ENCODE data around the gene RIMOC1. TPM values are rescaled to one million over a fixed set of nuclear protein-coding genes. Genes with fewer than 3 reads are reported as not detected.

Gene RIMOC1
- total and polyA plus RNA-seq, 10 of the 15 experiments (the other 5 are each of a cell fraction or from before 2014, with no cell fraction given) = 3.9 to 33.1 (median 16.0) TPM

GRCh38 chr5:41874512-41875060 is 29.6 kb upstream of the RIMOC1 start:
- Histone ChIP-seq H3K4me2 (ENCODE audit: control insufficient read depth, insufficient read depth) (no peak overlapping the region), H3K9me3 (replicated peaks; ENCODE audit: control insufficient read depth, insufficient read depth, low read length) (peaks cover 3% of the 10 kb centered on the region; the same call in 1 of the 3 replicates), H3K4me1 (ENCODE audit: control insufficient read depth, insufficient read depth, low read length) (peaks cover 6% of the 10 kb centered on the region; the same call in 1 of the 2 replicates), H3K27me3 (replicated peaks in 1 of 2; ENCODE audit: control insufficient read depth in 2 of 2, insufficient read depth in 2 of 2, low read length in 1 of 2) (no peaks in the 10 kb centered on the region), H4K20me1 (ENCODE audit: control insufficient read depth, insufficient read depth) (no peaks in the 10 kb centered on the region), H3K36me3 (ENCODE audit: control insufficient read depth in 2 of 2, insufficient read depth in 2 of 2, low read length in 1 of 2) (no peaks in the 10 kb centered on the region), H3K4me3 (no peak overlapping the region), H3K27ac (ENCODE audit: control insufficient read depth, insufficient read depth) (peak overlapping the region; percentile 53; the same call in 1 of the 2 replicates), H3K79me2 (ENCODE audit: control insufficient read depth, insufficient read depth, low read length) (peaks cover 9% of the 10 kb centered on the region), H2AFZ (ENCODE audit: control insufficient read depth, low read depth, low read length) (peak overlapping the region; percentile 39; the same call in 1 of the 2 replicates), H3K9ac (ENCODE audit: control insufficient read depth, insufficient read depth, low read length) (no peak overlapping the region)
- ChIA-PET CTCF (interaction anchor here (3.0 kb wide), 1 partner anchor 18 kb away, joined by 11 read pairs; no protein-coding TSS in a partner anchor), POLR2A (no interaction called here), RAD21 (ENCODE audit: unreplicated experiment) (interaction anchor here (0.5 to 1.4 kb wide), 2 partner anchors 49 to 183 kb away, joined by 3 to 4 read pairs; no protein-coding TSS in a partner anchor), SMC1A (ENCODE audit: uncharacterized antibody, unreplicated experiment) (interaction anchor here (0.8 to 1.4 kb wide), 6 partner anchors 9 to 799 kb away, joined by 3 to 5 read pairs (median 3); no protein-coding TSS in a partner anchor)
- FAIRE-seq (no peak), DNase-seq (ENCODE audit: low read depth, low spot score) (no peak), ATAC-seq (no peak)
- no peak for TF ChIP-seq TCF12 (IDR thresholded peaks at IDR 0.05; ENCODE audit: low read depth, low read length)
- peak; percentile 86 to 96 for TF ChIP-seq SRF (IDR thresholded peaks at IDR 0.05; ENCODE audit: low read depth in 2 of 2, low read length in 2 of 2)
- intact Hi-C loops (cut with micrococcal nuclease; ENCODE audit: unreplicated experiment) (no loop called here), in situ Hi-C loops (cut with MboI) (no loop called here)
- no TSS peak for BruUV-seq (replicated peaks)

GRCh38 chr5:41875121-41875520 is 29.0 kb upstream of the RIMOC1 start:
- H3K4me2 ChIP-seq (ENCODE audit: control insufficient read depth, insufficient read depth) = no peak overlapping the region
- DNase-seq (ENCODE audit: low read depth, low spot score) (no peak), ATAC-seq (no peak), FAIRE-seq (no peak)
- H3K9ac ChIP-seq (ENCODE audit: control insufficient read depth, insufficient read depth, low read length) = no peak overlapping the region
- TF ChIP-seq HDGF (IDR thresholded peaks at IDR 0.05) (no peak), JUNB (IDR thresholded peaks at IDR 0.05) (peak; percentile 35; the same call in 1 of the 2 replicates), HDAC2 (IDR thresholded peaks at IDR 0.05) (no peak)
- no peaks in the 10 kb centered on the region for H3K27me3 ChIP-seq (replicated peaks in 1 of 2; ENCODE audit: control insufficient read depth in 2 of 2, insufficient read depth in 2 of 2, low read length in 1 of 2)
- intact Hi-C loops (cut with micrococcal nuclease; ENCODE audit: unreplicated experiment) = no loop called here
- in situ Hi-C loops (cut with MboI) = no loop called here
- H3K79me2 ChIP-seq (ENCODE audit: control insufficient read depth, insufficient read depth, low read length) = peaks cover 3% of the 10 kb centered on the region; the same call in 1 of the 2 replicates
- SMC1A ChIA-PET (ENCODE audit: uncharacterized antibody, unreplicated experiment) = interaction anchor here (1.2 to 1.9 kb wide), 2 partner anchors 19 to 26 kb away, joined by 5 read pairs; no protein-coding TSS in a partner anchor
- no peaks in the 10 kb centered on the region for H4K20me1 ChIP-seq (ENCODE audit: control insufficient read depth, insufficient read depth)
- RAD21 ChIA-PET (ENCODE audit: unreplicated experiment) = interaction anchor here (0.5 to 1.4 kb wide), 2 partner anchors 48 to 183 kb away, joined by 3 to 4 read pairs; no protein-coding TSS in a partner anchor
- H3K4me1 ChIP-seq (ENCODE audit: control insufficient read depth, insufficient read depth, low read length) = peaks cover 6% of the 10 kb centered on the region; the same call in 1 of the 2 replicates
- peaks cover 3% of the 10 kb centered on the region; the same call in 1 of the 3 replicates for H3K9me3 ChIP-seq (replicated peaks; ENCODE audit: control insufficient read depth, insufficient read depth, low read length)
- peak overlapping the region; percentile 53; the same call in 1 of the 2 replicates for H3K27ac ChIP-seq (ENCODE audit: control insufficient read depth, insufficient read depth)
- POLR2A ChIA-PET = interaction anchor here (2.1 kb wide), 1 partner anchor 29 kb away, joined by 8 read pairs; the partner anchor contains the start of gene RIMOC1
- BruUV-seq (replicated peaks) = no TSS peak
- no peak overlapping the region for H3K4me3 ChIP-seq
- CTCF ChIA-PET = interaction anchor here (3.0 kb wide), 1 partner anchor 19 kb away, joined by 11 read pairs; no protein-coding TSS in a partner anchor
- H2AFZ ChIP-seq (ENCODE audit: control insufficient read depth, low read depth, low read length) = no peak overlapping the region
- no peaks in the 10 kb centered on the region for H3K36me3 ChIP-seq (ENCODE audit: control insufficient read depth in 2 of 2, insufficient read depth in 2 of 2, low read length in 1 of 2)
